ENCODE data around the gene CCDC88C. TPM values are rescaled to one million over a fixed set of nuclear protein-coding genes. Genes with fewer than 3 reads are reported as not detected.

The CCDC88C gene
- total RNA-seq, 1 experiment from 2014 or later: 29.8 TPM

GRCh38 chr14:91357272-91358024 lies 60.2 kb downstream of the CCDC88C start:
- H3K9me3 ChIP-seq: no peaks in the 10 kb centered on the region
- no peak overlapping the region for H3K4me3 ChIP-seq (ENCODE audit: low read depth, low read length)
- peaks cover 4% of the 10 kb centered on the region; the same call in 1 of the 2 replicates for H3K4me1 ChIP-seq
- no peaks in the 10 kb centered on the region for H3K27me3 Mint-ChIP-seq (ENCODE audit: insufficient read depth, unreplicated experiment)
- no peak for TF ChIP-seq CTCF (IDR thresholded peaks at IDR 0.05; ENCODE audit: insufficient read depth in 1 of 2, low read depth in 1 of 2, low read length in 1 of 2, severe bottlenecking in 1 of 2, unreplicated experiment in 1 of 2)
- no TSS peak for BruUV-seq (replicated peaks)
- no peaks in the 10 kb centered on the region for H3K27me3 ChIP-seq (replicated peaks; ENCODE audit: control insufficient read depth, insufficient read depth, low read length)
- H3K27ac Mint-ChIP-seq (ENCODE audit: unreplicated experiment): no peak overlapping the region
- POLR2A ChIA-PET: no interaction called here
- intact Hi-C loops (cut with micrococcal nuclease; ENCODE audit: unreplicated experiment): no loop called here
- H3K36me3 Mint-ChIP-seq (ENCODE audit: insufficient read depth, unreplicated experiment): peaks cover 7% of the 10 kb centered on the region
- no peak overlapping the region for H3K4me3 Mint-ChIP-seq (ENCODE audit: unreplicated experiment)
- DNase-seq: no peak
- no peaks in the 10 kb centered on the region for H3K4me1 Mint-ChIP-seq (ENCODE audit: low read depth, unreplicated experiment)
- CTCF ChIA-PET: no interaction called here
- no peaks in the 10 kb centered on the region for H3K36me3 ChIP-seq (ENCODE audit: control insufficient read depth, insufficient read depth, low read length)
- H3K9me3 Mint-ChIP-seq (ENCODE audit: unreplicated experiment): no peaks in the 10 kb centered on the region

- H3K27ac Mint-ChIP-seq (ENCODE audit: unreplicated experiment): no peak overlapping the region
- no peak overlapping the region for H3K4me3 Mint-ChIP-seq (ENCODE audit: unreplicated experiment)
- intact Hi-C loops (cut with micrococcal nuclease; ENCODE audit: unreplicated experiment): no loop called here
- no peaks in the 10 kb centered on the region for H3K9me3 Mint-ChIP-seq (ENCODE audit: unreplicated experiment)
- no peak overlapping the region for H3K4me3 ChIP-seq (ENCODE audit: low read depth, low read length)
- H3K27me3 Mint-ChIP-seq (ENCODE audit: insufficient read depth, unreplicated experiment): no peaks in the 10 kb centered on the region
- no peaks in the 10 kb centered on the region for H3K9me3 ChIP-seq
- peaks cover 7% of the 10 kb centered on the region for H3K36me3 Mint-ChIP-seq (ENCODE audit: insufficient read depth, unreplicated experiment)
- no peak for TF ChIP-seq CTCF (IDR thresholded peaks at IDR 0.05; ENCODE audit: insufficient read depth in 1 of 2, low read depth in 1 of 2, low read length in 1 of 2, severe bottlenecking in 1 of 2, unreplicated experiment in 1 of 2)
- H3K4me1 ChIP-seq: peaks cover 2% of the 10 kb centered on the region; the same call in 1 of the 2 replicates
- ChIA-PET POLR2A (no interaction called here), CTCF (no interaction called here)
- H3K27me3 ChIP-seq (replicated peaks; ENCODE audit: control insufficient read depth, insufficient read depth, low read length): no peaks in the 10 kb centered on the region
- H3K36me3 ChIP-seq (ENCODE audit: control insufficient read depth, insufficient read depth, low read length): no peaks in the 10 kb centered on the region
- no peak for DNase-seq
- no peaks in the 10 kb centered on the region for H3K4me1 Mint-ChIP-seq (ENCODE audit: low read depth, unreplicated experiment)
- no TSS peak for BruUV-seq (replicated peaks)
These were observed 61.3 kb downstream of the CCDC88C start for GRCh38 chr14:91356181-91356763.

GRCh38 chr14:91354979-91355685 lies 62.5 kb downstream of the CCDC88C start:
- Histone ChIP-seq H3K4me1 (no peaks in the 10 kb centered on the region), H3K36me3 (ENCODE audit: control insufficient read depth, insufficient read depth, low read length) (no peaks in the 10 kb centered on the region), H3K9me3 (no peaks in the 10 kb centered on the region), H3K27me3 (replicated peaks; ENCODE audit: control insufficient read depth, insufficient read depth, low read length) (no peaks in the 10 kb centered on the region), H3K4me3 (ENCODE audit: low read depth, low read length) (no peak overlapping the region)
- peak; percentile 12 to 41 for TF ChIP-seq CTCF (IDR thresholded peaks at IDR 0.05; ENCODE audit: insufficient read depth in 1 of 2, low read depth in 1 of 2, low read length in 1 of 2, severe bottlenecking in 1 of 2, unreplicated experiment in 1 of 2)
- intact Hi-C loops (cut with micrococcal nuclease; ENCODE audit: unreplicated experiment): no loop called here
- DNase-seq: peak in 1 of 2 experiments; percentile 27
- Mint-ChIP-seq H3K27me3 (ENCODE audit: insufficient read depth, unreplicated experiment) (no peaks in the 10 kb centered on the region), H3K9me3 (ENCODE audit: unreplicated experiment) (no peaks in the 10 kb centered on the region), H3K4me1 (ENCODE audit: low read depth, unreplicated experiment) (no peaks in the 10 kb centered on the region), H3K27ac (ENCODE audit: unreplicated experiment) (no peak overlapping the region), H3K36me3 (ENCODE audit: insufficient read depth, unreplicated experiment) (peaks cover 7% of the 10 kb centered on the region), H3K4me3 (ENCODE audit: unreplicated experiment) (no peak overlapping the region)
- ChIA-PET CTCF (interaction anchor here (0.9 kb wide), 1 partner anchor 62 kb away, joined by 3 read pairs; the partner anchor contains the start of gene CCDC88C), POLR2A (no interaction called here)
- no TSS peak for BruUV-seq (replicated peaks)
